ENCODE results near the gene PBOV1.

- TF ChIP-seq POLR2A (IDR thresholded peaks at IDR 0.05) = no peak
- no peak for TF ChIP-seq CTCF (IDR thresholded peaks at IDR 0.05)
Measured at GRCh38 chr6:138248878-138249277, 30.6 kb upstream of the PBOV1 start.

Data from prostate gland (tissue), 2 donors.